Mesenchymal stem cell (in vitro differentiated cells and primary cell): ENCODE results near the gene TGFBR1.

Experiments
- DNase-seq: peaks from one replicate; pipeline ENCODE4 v3.0.0-alpha.2; 2013
- H2AFZ ChIP-seq: one replicate; pipeline ENCODE4 v1.6.1; 2013; ENCODE audit warnings: low read depth, mild to moderate bottlenecking, control low read depth, inconsistent platforms, low read length, moderate library complexity
- H2AK5ac ChIP-seq: 2 replicates; pipeline ENCODE4 v1.6.1; 2013; ENCODE audit warnings: low read length, moderate library complexity, mild to moderate bottlenecking, inconsistent platforms; ENCODE audit not compliant: severe bottlenecking
- H2BK120ac ChIP-seq: one replicate; pipeline ENCODE4 v1.6.1; 2013; ENCODE audit warnings: low read depth, mild to moderate bottlenecking, inconsistent platforms, low read length, moderate library complexity
- H2BK12ac ChIP-seq, 2 experiments: one replicate each; pipeline ENCODE4 v1.6.1; 2013; ENCODE audit warnings: inconsistent platforms in 2 of 2, low read length in 2 of 2, mild to moderate bottlenecking in 2 of 2, moderate library complexity in 2 of 2, control low read depth in 1 of 2
- H2BK15ac ChIP-seq: one replicate; pipeline ENCODE4 v1.6.1; 2013; ENCODE audit warnings: mild to moderate bottlenecking, low read depth, inconsistent platforms; ENCODE audit not compliant: poor library complexity, severe bottlenecking
- H2BK5ac ChIP-seq: 2 replicates; pipeline ENCODE4 v1.6.1; 2013; ENCODE audit warnings: low read depth, mild to moderate bottlenecking, low read length, control low read depth, inconsistent platforms; ENCODE audit not compliant: poor library complexity, severe bottlenecking
- H3K14ac ChIP-seq, 2 experiments: one replicate each; pipeline ENCODE4 v1.6.1; 2013; ENCODE audit warnings: inconsistent platforms in 2 of 2, low read length in 2 of 2, control low read depth in 1 of 2, mild to moderate bottlenecking in 1 of 2, moderate library complexity in 1 of 2
- H3K18ac ChIP-seq, 2 experiments: one replicate each; pipeline ENCODE4 v1.6.1; 2013; ENCODE audit warnings: inconsistent platforms in 2 of 2, low read length in 2 of 2, control low read depth in 1 of 2, low read depth in 1 of 2, mild to moderate bottlenecking in 1 of 2
- H3K23ac ChIP-seq, 2 experiments: one replicate each; pipeline ENCODE4 v1.6.1; 2013; ENCODE audit warnings: inconsistent platforms in 2 of 2, low read length in 2 of 2, mild to moderate bottlenecking in 2 of 2, moderate library complexity in 2 of 2, control low read depth in 1 of 2
- H3K27ac ChIP-seq: 2 replicates; pipeline ENCODE4 v1.5.1; 2013; ENCODE audit warnings: mild to moderate bottlenecking, moderate library complexity, low read length, control low read depth, inconsistent platforms; ENCODE audit not compliant: poor library complexity, severe bottlenecking
- H3K27me3 ChIP-seq, 2 experiments: 2 replicates each; pipeline versions ENCODE4 v1.6.1 to v1.7.0; 2013; ENCODE audit warnings: low read length in 2 of 2, mild to moderate bottlenecking in 2 of 2, moderate library complexity in 2 of 2, control low read depth in 1 of 2, inconsistent platforms in 1 of 2; ENCODE audit not compliant: control insufficient read depth in 1 of 2, insufficient read depth in 1 of 2
- H3K36me3 ChIP-seq, 2 experiments: 2 replicates each; pipeline versions ENCODE4 v1.6.1 to v1.7.0; 2013; ENCODE audit warnings: low read length in 2 of 2, control low read depth in 1 of 2, inconsistent platforms in 1 of 2, low read depth in 1 of 2, mild to moderate bottlenecking in 1 of 2; ENCODE audit not compliant: insufficient read depth in 2 of 2, control insufficient read depth in 1 of 2
- H3K4ac ChIP-seq, 2 experiments: one replicate each; pipeline ENCODE4 v1.6.1; 2013; ENCODE audit warnings: inconsistent platforms in 2 of 2, low read length in 2 of 2, mild to moderate bottlenecking in 2 of 2, moderate library complexity in 2 of 2, control low read depth in 1 of 2, low read depth in 1 of 2
- H3K4me1 ChIP-seq: 2 replicates; pipeline ENCODE4 v1.6.1; 2013; ENCODE audit warnings: low read depth, low read length, control low read depth; ENCODE audit not compliant: control insufficient read depth, insufficient read depth
- H3K4me2 ChIP-seq: 2 replicates; pipeline ENCODE4 v1.6.1; 2013; ENCODE audit warnings: low read length, mild to moderate bottlenecking, inconsistent platforms; ENCODE audit not compliant: poor library complexity, severe bottlenecking
- H3K4me3 ChIP-seq, 2 experiments: 2 replicates each; pipeline versions ENCODE4 v1.5.1 to v1.7.0; 2013; ENCODE audit warnings: low read length in 2 of 2, mild to moderate bottlenecking in 2 of 2, control low read depth in 1 of 2, low read depth in 1 of 2; ENCODE audit not compliant: insufficient read depth in 1 of 2
- H3K79me1 ChIP-seq: replicated peaks from 2 replicates; pipeline ENCODE4 v1.6.1; 2013; ENCODE audit warnings: mild to moderate bottlenecking, control low read depth, low read length, inconsistent platforms; ENCODE audit not compliant: poor library complexity, severe bottlenecking
- H3K9ac ChIP-seq: 2 replicates; pipeline ENCODE4 v1.7.0; 2013; ENCODE audit warnings: mild to moderate bottlenecking, low read length, moderate library complexity
- H3K9me3 ChIP-seq: 2 replicates; pipeline ENCODE4 v1.7.0; 2013; ENCODE audit warnings: mild to moderate bottlenecking, low read length; ENCODE audit not compliant: control insufficient read depth
- H4K8ac ChIP-seq: one replicate; pipeline ENCODE4 v1.6.1; 2013; ENCODE audit warnings: inconsistent platforms, mild to moderate bottlenecking, low read length, moderate library complexity
- H4K91ac ChIP-seq: one replicate; pipeline ENCODE4 v1.6.1; 2013; ENCODE audit warnings: mild to moderate bottlenecking, low read length, inconsistent platforms
- WGBS: methylation state at CpG from one replicate; pipeline ENCODE4 v1.1.7; 2013; ENCODE audit warnings: mixed read lengths; 5-methylcytosine and 5-hydroxymethylcytosine counted together

TGFBR1 gene

DNA sequence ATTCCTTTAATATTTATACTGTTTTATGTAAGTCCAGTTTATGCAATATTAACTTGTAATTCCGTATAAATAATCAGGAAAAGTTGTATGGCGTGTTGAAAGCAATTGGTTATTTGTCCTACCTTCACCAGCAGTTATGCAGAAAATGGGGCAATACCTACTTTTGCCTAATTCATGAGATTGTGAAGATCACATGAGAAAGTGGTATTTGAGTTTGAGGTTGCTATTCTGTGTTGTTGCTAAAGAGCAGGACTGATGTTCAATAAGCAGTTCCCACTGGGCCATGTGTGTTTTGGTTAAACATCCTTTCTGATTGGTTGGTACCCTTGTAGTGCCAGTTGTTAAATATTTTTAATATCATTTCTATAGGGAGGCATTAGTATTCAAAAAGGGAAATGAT is 3.2 kb downstream of the TGFBR1 start:
- 100% methylated on average over 2 of the region's 2 CpGs for WGBS
- no peak overlapping the region for H2AFZ ChIP-seq
- no peak overlapping the region for H2BK5ac ChIP-seq
- H2BK120ac ChIP-seq, result no peak overlapping the region
- H3K36me3 ChIP-seq, result peaks cover 0 to 3% of the 10 kb centered on the region in 2 experiments
- H3K9me3 ChIP-seq, result no peaks in the 10 kb centered on the region
- H3K23ac ChIP-seq, result no peak overlapping the region
- H2BK15ac ChIP-seq, result no peak overlapping the region
- H3K27me3 ChIP-seq, result no peaks in the 10 kb centered on the region
- no peak overlapping the region for H3K18ac ChIP-seq
- no peak overlapping the region for H3K4me3 ChIP-seq
- no peak overlapping the region for H2BK12ac ChIP-seq
- H3K27ac ChIP-seq, result no peak overlapping the region
- H4K8ac ChIP-seq, result no peak overlapping the region
- H3K79me1 ChIP-seq, result peaks cover 7% of the 10 kb centered on the region
- no peak for DNase-seq
- H3K14ac ChIP-seq, result no peak overlapping the region
- H2AK5ac ChIP-seq, result no peak overlapping the region
- peaks cover 10% of the 10 kb centered on the region for H3K4me1 ChIP-seq
- H3K4me2 ChIP-seq, result no peak overlapping the region
- no peak overlapping the region for H4K91ac ChIP-seq
- H3K9ac ChIP-seq, result no peak overlapping the region
- H3K4ac ChIP-seq, result no peak overlapping the region

DNA sequence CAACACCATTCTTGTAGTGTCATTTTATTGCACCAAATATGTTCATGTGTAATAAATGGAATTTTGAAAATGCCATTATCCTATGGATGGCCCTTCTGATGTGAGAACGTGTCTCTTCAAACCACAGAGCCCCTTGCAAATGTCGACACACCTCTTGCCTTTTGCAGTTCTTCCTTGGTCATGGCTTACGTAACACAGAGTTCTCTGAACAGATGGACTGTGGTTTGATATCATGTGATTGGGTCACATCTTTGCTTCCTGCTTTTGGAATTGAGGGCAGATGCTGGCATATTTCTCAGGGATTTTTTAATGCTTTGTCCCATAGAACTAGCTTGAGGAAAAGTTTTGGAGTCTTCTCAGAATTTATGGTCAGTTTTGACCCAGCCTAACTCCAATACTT is 4.6 kb downstream of the TGFBR1 start:
- Histone ChIP-seq H3K79me1 (peaks cover 10% of the 10 kb centered on the region), H3K9ac (no peak overlapping the region), H3K23ac (no peak overlapping the region), H3K36me3 (peaks cover 0 to 3% of the 10 kb centered on the region in 2 experiments), H3K4ac (no peak overlapping the region), H2AK5ac (no peak overlapping the region), H4K8ac (no peak overlapping the region), H3K4me3 (no peak overlapping the region), H3K9me3 (no peaks in the 10 kb centered on the region), H3K4me2 (no peak overlapping the region), H3K14ac (no peak overlapping the region), H3K4me1 (peaks cover under 1% of the 10 kb centered on the region), H3K27me3 (no peaks in the 10 kb centered on the region), H2BK5ac (no peak overlapping the region), H2BK15ac (no peak overlapping the region), H2BK12ac (no peak overlapping the region), H2AFZ (no peak overlapping the region), H3K27ac (no peak overlapping the region), H4K91ac (no peak overlapping the region), H2BK120ac (no peak overlapping the region), H3K18ac (no peak overlapping the region)
- DNase-seq, result peak; percentile 76
- 87% methylated on average over 3 of the region's 3 CpGs for WGBS

DNA sequence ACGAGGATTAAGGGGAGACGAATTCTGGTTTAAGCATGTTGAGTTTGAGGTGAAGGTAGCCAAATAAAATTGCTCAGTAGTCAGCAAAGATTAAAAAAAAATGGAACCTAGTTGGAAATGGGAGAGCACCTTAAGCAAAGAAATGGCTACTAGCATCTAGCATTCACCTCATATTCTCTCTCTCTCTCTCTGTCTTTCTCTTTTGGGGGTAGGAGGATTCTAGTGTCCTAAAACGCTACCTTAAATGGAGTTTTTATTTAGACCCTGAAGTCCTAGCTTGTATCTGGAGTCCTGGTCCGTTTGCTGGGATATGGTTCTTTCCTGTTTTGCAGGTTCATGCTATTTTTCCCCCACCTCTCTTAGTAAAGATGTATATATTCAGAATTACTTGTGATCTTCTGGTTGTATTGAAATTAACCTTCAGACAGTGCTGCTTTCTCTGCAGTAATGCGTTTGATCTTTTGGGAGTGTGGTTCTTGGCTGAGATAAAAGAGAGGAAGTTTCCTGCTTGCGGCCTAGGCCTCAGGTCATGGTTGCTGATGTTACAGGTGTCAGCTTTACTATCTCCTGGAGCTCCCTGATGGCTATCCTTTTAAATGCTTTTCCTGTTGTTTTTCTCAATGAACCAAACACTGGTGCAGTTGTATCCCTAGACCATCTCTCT is 8.0 kb downstream of the TGFBR1 start:
- Histone ChIP-seq H3K79me1 (peaks cover 14% of the 10 kb centered on the region), H2AFZ (no peak overlapping the region), H3K4ac (no peak overlapping the region), H2BK15ac (no peak overlapping the region), H2AK5ac (no peak overlapping the region), H3K4me3 (no peak overlapping the region), H3K23ac (no peak overlapping the region), H3K4me2 (no peak overlapping the region), H2BK5ac (no peak overlapping the region), H3K27me3 (no peaks in the 10 kb centered on the region), H2BK12ac (no peak overlapping the region), H3K36me3 (peaks cover 0 to 3% of the 10 kb centered on the region in 2 experiments), H3K27ac (no peak overlapping the region), H3K14ac (no peak overlapping the region), H4K91ac (no peak overlapping the region), H2BK120ac (no peak overlapping the region), H3K9me3 (no peaks in the 10 kb centered on the region), H4K8ac (no peak overlapping the region), H3K18ac (no peak overlapping the region), H3K9ac (no peak overlapping the region), H3K4me1 (no peaks in the 10 kb centered on the region)
- WGBS, result 84% methylated on average over 4 of the region's 6 CpGs
- DNase-seq, result no peak

DNA sequence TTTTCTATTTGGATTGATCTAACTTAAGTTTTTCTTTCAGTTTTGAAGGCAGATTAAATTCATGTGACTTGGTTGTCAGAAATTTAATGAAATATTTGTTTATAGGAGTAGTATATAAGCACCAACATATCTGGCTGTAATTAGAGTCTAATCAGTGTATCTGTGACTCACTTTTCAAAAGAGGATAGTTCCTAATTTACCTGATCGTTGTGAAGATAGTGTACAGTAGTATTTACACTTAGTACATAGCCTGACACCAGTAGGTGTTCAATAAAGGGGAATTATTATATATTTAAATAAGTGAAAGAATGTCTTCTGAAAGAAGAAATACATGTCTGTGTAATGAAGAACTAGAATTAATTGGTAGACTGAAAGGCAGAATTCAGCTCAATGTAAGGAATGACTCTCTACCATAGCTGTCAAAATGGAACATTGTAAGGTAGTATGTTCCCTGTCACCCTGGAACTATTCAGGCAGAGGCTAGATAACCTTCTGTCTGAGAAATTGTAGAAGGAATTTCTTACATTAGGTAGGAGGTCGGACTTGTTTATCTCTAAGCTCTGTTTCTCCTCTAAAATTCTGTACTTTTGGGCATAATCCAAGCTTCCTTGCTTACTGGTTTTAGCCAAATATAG is 8.6 kb downstream of the TGFBR1 start:
- Histone ChIP-seq H3K9ac (no peak overlapping the region), H2BK5ac (no peak overlapping the region), H3K4me3 (no peak overlapping the region), H2BK12ac (no peak overlapping the region), H2BK120ac (no peak overlapping the region), H3K79me1 (peaks cover 15% of the 10 kb centered on the region), H3K23ac (no peak overlapping the region), H3K4me1 (no peaks in the 10 kb centered on the region), H3K9me3 (no peaks in the 10 kb centered on the region), H3K4ac (no peak overlapping the region), H3K18ac (no peak overlapping the region), H3K27ac (no peak overlapping the region), H4K91ac (no peak overlapping the region), H2BK15ac (no peak overlapping the region), H2AFZ (no peak overlapping the region), H4K8ac (no peak overlapping the region), H3K36me3 (peaks cover 0 to 3% of the 10 kb centered on the region in 2 experiments), H3K27me3 (no peaks in the 10 kb centered on the region), H3K14ac (no peak overlapping the region), H3K4me2 (no peak overlapping the region), H2AK5ac (no peak overlapping the region)
- WGBS, result no CpG with 5 or more reads among the region's 2 CpGs
- DNase-seq, result no peak
